Putamen (tissue), 1 donor: ENCODE data around the gene ZNF423.
A peak's percentile ranks its signal among the peaks of the same experiment; 100 is the strongest.

Experiments used
- DNase-seq: peaks from one replicate; pipeline ENCODE4 v3.0.0-alpha.2; 2016; ENCODE audit warnings: low spot score

Gene ZNF423

DNA sequence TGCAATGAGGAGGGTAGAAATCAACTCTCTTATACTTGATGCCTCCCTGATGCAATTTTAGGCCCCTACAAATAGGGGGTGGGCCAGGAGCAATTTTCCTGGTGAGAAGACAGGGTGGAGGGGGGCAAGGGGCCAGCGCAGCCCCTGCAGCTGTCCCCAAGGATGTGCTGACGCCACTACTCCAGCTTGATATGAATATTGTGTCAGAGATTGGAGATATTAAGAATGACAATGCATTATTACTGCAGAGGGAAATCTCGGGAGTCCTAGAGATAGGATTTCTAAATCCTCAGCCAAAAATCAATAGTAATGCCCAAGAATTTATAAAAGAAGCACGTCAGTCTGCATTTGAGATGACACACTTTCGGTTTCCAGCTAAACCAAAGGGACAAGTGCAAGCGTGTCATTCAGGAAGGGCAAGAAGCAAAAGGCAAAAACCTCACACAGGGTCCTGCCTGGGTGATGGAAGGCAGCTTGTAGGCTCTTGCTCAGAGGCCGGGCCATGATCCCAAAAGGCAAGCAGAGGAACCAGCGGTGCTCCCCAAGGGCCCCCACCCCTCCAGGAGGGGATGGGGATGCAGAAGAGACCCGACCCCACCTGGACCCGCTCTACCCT lies 303.5 kb downstream of the ZNF423 start:
- DNase-seq = no peak

DNA sequence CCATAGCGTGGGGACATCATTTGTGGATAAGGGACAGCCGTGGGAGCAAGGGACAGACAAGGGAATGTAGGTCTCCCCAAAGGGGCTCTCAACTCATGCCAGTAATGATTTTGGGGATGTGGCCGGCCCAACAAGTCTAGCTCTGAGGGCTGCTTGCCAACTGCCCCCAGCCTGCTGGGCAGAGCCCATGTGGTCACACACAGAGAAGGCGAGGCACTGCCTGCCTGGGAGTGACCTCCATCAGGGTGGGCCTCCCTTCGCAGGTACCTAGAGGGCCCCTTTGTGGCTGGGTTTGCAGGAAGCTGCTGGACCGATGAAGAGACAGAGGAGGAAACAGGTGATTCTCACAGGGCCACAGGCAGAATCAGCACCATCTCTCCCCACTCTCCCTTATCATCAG lies 305.2 kb downstream of the ZNF423 start:
- no peak for DNase-seq

DNA sequence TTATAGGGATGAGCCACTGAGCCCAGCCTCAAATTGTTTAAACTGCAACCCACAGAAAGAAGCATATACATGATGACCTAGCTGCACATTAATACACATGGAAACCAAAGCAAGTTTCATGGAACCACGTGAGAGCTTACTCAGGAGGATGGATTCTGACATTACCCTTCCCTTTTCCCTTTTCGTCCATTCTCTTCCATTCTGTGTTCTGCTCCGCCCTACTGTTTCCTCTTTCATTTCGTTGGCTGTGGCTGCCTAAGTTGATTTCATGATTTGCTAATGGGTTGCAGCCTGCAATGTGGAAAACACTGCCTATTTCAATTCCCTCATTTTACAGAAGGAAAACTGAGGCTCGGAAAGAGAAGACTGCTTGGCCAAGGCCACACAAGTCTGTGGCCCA lies 305.8 kb downstream of the ZNF423 start:
- no peak for DNase-seq

DNA sequence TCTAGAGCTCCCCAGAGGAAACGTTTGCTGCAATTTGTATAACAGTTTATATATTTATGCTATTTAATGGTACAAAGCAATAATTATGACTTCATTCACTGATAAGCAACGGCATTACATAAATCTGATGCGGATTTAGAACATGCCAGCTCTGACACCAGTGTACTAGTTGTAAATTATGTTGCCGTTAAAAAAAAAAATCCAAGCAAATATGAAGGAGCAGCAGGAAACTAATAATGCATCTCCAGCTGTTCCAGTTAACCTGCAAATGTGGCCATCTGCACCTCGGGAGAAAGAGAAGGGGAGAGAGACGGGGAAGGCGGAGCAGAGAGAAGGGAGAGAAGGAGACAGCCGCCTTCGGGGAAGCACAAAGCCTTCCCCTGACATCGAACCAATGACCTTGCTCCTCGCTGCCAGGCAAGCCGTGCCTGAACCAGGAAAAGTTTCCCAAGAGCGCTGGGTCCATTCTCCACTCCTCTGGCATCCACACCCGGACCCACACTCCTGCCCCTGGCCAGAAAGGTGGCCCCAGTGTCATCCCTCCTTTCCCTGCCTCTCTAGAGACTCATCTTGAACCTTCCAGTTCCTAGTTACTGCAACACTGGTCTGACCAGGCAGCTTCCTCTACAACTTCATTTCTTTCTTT lies 307.5 kb downstream of the ZNF423 start:
- DNase-seq = no peak

DNA sequence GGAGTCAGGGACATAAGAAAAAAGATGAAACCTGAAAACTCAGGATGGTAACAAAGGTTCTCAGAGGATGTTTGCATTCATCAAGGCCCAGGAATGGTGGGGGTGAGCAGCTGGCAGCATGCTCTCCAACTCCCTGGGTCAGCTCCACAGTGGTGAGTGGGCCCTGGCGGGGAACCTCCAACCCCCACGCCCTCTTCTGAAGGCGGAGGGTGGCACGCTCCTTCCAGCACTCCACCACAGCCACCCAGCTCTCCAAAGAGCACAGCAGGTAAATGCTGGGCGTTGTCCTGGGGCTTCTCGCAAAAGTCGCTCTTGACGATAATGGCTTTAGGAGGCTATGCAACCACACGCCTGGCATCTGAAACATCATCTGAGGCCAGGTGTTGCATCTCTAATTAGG lies 308.5 kb downstream of the ZNF423 start:
- no peak for DNase-seq

DNA sequence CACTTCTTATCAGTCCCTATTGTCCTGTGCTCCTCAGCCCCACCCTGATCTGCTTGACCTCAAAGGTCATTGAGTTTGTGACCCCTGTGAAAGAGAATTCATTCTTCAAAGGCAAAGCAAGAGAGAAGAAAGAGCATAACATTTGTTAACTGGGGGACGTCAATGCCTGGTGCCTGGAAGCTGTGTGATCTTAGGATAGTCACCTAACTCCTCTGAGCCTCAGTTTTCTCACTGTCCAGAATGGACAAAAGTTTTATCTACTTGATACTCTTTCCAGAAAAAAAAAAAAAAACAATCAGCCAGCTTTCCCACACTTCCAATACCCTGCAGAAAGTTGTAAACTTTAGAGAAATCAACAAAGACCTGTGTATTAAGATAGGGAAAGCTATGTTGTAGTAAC lies 309.2 kb downstream of the ZNF423 start:
- no peak for DNase-seq

DNA sequence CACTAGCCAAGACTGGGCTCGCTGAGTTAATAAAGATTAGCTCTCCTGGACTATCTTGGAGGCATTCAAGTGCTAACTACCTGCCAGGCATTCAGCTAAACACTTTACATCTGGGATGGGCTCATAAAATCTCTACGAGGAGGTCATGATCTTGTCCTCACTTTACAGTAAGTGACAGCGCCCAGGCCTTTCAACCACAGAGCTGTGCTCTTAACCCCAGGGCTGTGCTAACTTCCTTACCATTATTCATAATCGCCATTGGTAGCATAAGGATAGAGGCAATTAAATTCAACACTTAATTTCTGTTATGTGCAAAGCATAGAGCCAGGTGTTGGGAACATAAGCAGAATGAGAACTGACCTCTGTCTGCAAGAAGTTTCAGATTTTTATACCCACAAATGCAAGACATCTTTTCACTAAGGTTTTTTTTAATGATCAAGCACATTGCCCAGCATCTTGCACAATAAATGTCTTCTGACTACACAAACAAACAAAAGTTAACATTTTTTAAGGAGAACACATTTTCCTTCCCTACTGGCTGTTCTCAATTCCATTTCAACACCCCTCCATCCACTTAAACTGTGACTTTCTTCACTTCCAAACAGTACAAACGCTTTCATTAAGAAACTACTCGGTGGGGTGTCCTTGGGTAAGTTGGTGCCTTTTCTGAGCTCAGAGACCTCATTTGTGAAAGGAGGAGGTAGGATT lies 310.0 kb downstream of the ZNF423 start:
- DNase-seq = no peak

DNA sequence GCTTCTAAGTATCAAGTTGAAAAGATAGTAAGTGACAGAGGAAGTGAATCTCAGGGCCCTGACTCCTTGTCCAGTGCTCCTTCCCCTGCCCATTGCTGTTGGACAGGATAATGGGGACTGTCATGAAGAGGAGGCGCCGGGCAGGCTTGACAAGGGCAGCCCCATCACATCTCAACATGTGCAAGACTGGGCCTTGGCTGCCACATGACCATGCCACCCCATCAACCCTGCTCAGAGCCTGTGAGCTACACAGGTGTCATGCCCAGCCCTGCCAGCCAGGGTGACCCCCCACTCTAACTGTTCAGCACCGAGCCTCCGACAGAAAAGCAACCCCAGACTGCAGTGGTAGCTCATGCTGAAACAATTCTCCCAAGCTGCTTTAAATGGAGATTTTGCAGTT lies 310.7 kb downstream of the ZNF423 start:
- no peak for DNase-seq

DNA sequence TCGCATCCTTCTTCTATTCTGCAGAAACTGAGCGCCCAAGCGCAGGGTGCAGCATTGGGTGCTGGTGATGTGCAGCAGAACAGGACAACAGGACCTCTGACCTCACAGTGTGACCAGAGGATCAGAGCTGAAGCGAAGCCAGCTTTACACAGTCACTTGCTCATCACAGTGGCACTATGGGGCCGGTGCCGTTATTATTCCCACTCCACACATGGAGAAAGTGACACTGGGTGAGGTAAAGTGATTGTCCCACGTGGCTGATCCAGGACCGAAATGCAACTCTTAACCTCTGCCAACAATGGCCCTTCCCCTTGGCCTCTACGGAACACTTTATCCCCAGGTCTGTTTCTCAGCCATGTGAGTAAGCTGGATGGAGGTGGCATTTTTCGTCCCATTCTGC lies 311.1 kb downstream of the ZNF423 start:
- DNase-seq = no peak

DNA sequence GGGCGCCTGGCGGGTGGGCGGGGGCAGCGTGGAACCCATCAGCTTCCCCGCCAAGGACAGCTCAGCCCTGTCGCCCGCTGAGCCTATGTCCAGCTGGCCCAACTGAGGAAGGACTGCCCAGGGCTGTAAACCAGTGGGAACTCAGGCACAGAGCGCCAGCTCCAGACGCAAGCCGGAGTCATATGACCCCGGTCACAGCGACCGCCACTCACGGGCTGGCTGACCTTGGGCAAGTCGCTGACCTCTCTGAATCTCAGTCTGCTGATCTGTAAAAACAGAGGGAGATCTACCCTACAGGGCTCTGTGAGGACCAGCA lies 312.3 kb downstream of the ZNF423 start:
- no peak for DNase-seq

DNA sequence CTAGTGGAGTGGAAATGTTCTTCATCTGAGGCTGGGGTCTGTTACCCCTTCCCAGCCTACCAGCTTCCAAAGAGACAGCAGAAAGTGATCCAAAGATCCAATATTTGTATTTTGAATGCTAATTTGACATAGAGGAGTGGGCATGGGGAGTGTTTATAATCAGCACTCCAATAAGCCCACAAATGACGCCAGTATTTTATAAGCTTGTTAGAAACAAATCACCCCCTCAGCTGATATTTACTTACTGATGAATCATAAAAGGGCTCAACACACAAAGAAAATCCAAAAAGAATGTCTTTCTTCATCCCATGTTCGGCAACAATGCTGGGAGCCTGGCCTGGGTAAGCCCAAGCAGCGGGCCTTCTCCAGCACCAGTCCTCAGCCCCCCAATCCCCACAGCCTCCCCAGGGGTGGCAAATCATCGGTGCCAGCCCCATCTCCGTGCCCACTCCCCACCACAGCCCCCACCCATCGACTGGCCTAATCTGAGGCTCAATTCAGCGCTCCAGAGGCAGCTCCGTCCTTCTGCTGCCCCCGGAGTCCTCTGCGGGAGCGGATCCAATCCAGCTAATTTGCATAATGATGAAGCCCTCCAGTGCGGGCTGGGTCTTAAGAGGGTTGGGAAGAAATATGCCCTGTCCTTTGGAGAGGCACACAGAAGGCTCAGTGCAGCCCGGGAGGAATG lies 312.8 kb downstream of the ZNF423 start:
- DNase-seq = no peak

DNA sequence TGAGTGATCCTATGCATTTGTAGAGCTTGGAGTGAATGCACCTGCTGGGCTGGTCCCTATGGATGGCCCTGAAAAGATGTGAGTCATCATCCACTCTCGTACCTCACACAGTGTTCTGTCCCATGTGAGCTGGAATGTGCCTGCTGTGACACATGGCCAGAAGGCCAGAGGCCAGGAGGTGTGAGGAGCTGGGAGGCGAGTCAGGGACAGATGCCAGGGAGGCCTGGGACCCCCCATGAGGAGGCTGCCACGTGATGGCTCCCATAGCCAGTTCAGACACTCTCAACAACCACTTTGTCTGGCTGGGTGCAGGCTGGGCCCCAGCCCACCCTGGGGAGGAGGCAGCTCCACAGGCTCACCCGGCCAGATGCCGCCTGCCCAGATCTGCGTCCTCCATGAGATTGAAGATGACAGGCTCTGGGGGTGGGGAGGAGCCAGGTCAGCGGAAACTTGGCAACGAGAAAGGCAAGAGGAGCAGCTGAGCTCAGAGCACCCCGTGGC lies 313.5 kb downstream of the ZNF423 start:
- no peak for DNase-seq

DNA sequence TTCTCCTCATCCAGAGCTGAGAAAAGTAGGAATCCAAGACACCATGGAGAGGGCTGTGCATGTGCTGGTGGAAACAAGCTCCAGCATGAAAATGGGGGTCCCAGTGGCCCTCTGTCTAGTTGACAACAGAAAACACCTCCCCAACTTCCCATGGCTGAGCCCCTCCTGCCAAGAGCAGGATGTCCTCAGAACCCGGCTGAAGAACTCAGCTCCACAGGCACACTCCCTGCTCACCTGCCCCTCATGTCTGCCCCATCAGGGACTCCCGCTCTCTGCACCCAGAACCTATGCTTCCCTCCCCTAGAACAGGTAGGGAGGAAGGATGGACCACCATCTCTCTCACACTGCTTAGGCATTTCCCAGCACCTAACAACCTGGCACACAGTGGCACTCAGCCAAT lies 315.1 kb downstream of the ZNF423 start:
- no peak for DNase-seq

DNA sequence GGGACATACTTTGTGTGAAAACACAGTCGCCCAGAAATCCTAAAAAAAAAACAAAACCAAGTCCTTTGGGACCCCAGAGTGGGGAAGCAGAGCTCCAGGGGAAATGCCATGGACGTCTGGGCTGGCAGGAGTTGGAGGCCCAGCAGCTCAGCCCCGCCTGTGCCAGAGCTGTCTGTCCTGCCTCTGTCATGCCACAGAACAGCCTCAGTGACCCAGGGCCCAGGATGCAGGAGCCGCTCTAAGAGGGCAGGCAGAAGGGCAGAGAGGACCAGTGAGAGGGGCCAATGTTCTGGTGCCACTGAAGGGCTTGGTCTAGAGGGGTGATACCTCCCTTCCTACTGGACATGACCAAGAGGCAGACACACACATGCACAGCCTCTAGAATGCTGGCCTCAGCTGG lies 316.2 kb downstream of the ZNF423 start:
- no peak for DNase-seq

DNA sequence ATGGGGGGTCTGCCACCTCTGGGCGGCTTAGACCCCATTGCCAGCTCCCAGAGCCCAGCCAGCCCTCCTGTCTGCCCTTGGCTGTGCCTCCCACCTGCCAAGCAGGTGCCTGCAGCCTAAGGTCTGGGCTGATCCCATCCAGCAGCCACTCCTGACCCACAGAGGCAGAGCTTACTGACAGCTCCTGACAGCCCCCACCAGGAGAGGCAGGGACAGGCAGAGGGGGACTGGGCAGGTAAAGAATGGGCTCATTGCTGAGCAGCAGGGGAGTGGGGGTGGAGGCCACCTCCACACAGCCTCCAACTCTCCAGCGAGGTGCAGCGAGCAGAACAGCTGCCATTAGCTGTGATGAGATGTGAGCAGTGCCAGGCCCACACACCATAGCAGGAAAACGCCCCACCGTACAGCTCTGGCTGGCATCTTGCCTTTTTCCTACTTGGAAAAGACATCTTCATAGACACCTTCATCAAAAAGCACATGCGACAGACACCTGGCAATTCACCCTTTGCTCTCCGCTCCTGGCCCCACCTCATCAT lies 317.9 kb downstream of the ZNF423 start:
- peak; percentile 60 for DNase-seq

DNA sequence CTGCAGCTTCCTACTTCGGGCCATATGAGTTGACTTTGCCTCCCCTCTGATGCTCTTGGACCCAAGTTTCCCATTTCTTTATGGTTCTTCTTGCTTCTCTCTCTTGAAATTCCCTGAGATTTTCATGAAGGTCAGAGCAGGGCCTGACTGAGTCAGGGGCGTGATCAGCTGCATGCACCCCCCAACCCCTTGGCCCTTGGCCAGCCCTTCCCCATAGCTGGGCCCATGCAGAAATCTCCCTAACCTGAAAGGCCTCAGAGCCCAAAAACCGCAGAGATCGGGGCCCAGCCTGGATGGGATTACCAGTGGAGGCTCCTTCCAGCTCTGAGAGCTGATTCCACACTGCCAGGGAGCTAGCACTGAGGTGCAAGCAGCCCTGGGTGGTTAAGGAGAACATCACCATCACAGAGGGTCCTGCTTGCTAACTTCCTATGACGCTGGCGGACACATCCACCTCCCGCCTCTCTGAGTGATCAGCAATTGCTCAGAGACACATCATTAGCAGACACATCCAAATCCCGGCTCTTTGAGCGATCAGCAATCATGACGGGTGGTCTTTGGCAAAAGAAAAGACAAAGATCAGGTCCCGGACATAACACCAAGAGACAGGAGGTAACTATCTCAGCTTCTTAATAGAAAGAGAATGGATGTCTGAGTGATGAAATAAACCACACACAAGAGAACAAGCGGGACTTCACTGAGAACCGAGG lies 320.9 kb downstream of the ZNF423 start:
- no peak for DNase-seq

DNA sequence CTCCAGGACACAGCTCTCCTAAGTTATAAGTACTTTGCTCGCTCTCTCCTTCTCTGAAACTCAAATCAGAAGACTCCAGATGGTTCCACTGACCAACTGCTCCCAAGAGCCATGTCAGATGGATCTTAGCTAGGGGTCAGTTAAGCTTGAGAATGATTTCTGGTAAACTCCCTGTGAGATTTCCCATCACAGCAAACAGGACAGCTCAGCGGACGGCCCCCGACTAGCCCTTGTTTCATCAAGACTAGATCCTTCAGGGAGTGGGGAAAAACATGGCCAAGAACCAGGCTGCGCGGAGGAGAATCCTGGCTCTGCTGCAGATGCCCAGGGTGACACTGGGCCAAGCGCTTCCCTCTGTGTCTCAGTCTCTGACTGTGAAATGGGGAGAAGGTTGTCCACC lies 322.5 kb downstream of the ZNF423 start:
- DNase-seq = no peak

DNA sequence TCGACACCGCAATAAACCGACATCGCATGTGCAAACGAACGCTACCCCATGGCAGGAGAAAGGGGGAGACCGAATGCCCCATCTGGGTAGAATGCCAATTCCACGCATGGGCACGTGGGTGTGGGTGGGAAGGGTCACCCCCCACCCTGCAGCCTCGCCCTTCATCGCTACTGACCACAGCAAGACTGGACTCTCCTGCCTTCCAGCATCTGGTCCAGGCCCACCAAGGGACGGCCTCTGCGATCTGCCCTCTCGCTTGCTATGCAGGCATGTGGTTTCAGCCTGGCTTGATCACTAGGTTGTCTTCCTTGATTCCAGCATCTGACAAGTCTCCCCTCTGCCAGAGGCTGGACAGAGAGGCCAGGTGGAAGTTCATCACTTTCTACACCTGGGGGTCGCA lies 323.0 kb downstream of the ZNF423 start:
- DNase-seq = no peak

DNA sequence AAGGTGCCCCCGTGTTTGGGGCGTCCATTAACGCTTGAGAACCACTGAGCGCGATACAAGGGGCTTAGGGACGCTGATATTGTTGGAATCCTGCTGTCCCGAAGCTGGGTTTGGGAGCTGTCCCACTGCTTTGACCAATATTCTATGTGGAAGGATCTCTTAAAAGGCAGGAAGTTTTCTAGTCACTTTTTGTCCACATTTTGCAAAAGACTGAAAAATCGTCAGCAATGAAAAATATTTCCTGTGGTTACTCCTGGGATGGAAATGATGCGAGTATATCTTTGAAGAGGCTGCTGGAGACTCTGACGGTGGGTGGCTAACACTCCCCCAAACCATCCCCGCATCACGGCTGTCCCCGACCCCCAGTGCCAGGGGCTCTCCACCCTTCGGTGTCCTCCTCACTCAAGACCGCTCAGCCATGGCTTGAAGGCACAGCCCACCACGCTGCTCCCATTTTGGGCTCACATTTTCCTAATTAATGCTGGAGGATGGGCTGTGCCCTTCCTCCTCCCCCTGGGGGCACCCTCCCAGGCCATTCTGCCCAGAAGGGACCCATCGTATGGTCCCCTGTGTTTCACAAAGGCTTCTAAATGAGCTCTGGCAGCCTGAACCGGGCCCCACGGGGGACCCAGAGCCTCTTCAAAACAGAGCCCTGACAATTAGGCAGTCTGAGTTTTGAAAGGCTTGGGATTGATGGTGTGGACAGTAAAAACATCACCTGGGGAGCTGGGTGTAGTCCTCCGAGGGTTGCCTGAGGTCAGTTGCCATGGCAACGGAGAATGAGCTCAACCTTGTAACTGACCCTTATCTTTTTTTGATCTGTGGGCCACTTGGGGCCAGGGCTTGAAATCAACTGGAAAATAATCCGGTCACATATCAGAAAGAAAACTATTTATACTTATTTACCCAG lies 323.7 kb downstream of the ZNF423 start:
- DNase-seq = no peak

DNA sequence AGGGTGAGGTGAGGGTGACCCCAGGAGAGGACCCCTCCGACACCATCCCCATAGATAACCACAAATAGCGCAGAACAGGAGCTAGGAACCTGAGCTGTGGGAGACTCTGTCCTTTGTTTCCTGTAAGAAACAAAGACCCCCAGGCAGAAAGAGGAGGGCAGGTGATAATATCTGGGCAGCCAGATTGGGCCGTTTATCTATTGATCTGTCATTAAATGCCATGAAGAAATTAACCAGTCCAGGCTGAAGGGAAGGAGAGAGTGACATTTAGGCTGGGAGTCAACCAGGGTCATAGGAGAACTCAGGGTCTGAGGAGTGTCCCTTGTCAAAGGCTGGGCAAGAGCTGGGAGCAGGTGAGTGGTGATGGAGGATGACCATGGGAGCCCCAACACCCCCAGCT lies 324.5 kb downstream of the ZNF423 start:
- DNase-seq = no peak

DNA sequence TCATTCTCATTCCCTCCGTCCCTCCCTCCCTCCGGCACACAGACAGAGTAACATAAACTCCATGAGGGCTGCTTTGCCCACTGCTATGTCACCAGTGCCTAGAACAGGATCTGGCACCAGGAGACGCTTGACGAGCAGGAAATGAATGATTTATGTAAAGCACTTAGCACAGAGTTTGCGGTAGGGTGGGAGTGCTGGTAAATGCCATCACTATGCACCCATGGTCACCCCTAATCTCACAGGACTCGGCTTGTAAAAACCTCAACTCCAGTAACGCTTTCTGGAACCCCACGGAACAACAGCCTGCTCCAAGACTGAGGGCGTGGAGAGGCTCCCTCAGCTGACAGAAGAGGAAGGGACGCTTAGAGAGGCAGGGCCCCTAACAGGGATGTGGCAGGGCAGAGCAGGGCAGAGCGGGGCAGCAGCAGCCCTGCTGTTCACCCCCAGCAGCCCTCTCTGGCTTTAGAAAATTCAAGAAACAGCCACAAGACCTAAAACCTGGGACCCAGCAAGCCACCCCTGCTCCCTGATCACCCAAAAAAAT lies 325.4 kb downstream of the ZNF423 start:
- no peak for DNase-seq
